HG03575 (cell line): ENCODE measurements around the gene CAMTA1.

Experiments used
- ATAC-seq: cut with Tn5 transposase; IDR thresholded peaks from one replicate; pipeline ENCODE4 v1.9.1; 2021; ENCODE audit not compliant: unreplicated experiment, insufficient number of reproducible peaks, low FRiP score; ENCODE audit errors: extremely low read depth

The CAMTA1 gene

DNA sequence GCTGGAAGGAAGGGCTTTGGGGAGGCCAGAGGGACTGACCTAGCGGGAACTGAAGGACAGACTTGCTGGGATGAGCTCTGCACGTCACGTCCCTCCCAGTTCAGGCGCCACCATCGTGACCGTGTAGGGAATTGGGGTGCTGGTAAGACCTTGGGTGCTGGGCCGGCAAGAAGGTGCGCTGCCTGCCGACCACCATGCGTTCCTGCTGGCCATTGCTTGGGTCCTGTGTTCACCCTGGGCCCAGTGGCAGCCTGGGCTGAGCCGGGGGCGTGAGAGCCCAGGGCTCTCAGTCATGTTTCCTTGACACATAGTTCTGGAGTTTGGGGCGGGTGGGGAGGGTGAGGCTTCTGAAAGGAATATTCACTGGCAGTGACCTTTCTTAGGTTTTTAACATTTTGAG, 176.0 kb downstream of the CAMTA1 start:
- ATAC-seq = no peak

DNA sequence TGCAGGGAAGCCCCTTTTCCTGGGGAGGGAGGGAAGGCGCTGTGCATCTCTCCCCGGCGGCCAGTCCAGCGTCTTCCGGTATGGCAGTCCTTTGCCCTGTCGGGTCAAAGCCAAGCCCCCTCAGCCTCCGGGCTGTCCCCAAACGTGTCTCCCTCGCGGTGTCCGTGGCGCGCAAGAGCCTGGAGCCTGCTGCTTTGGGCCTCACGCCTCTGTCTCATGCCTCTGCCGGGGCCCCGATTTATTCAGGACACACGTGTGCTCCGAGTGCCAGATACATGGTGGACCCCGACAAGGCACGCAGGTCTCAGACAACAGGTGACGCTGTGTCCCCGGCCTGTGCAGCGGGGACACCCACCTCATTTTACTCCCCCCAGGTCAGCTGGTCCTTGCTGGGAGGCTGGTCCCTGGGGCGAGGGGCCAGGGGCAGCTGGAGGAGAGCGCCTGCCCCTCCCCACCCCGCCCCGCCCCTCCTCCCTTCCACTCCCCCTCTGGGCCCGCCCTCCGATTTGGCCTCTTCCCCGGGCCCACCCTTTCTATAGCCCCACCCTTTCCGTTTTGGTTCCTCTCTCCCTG, 176.7 kb downstream of the CAMTA1 start:
- no peak for ATAC-seq

GRCh38 chr1:6962478-6962995, 177.3 kb downstream of the CAMTA1 start:
- no peak for ATAC-seq

GRCh38 chr1:6962996-6963911, 178.0 kb downstream of the CAMTA1 start:
- no peak for ATAC-seq

GRCh38 chr1:6963912-6964307, 178.7 kb downstream of the CAMTA1 start:
- no peak for ATAC-seq

GRCh38 chr1:6965083-6965934, 180.1 kb downstream of the CAMTA1 start:
- ATAC-seq = no peak

DNA sequence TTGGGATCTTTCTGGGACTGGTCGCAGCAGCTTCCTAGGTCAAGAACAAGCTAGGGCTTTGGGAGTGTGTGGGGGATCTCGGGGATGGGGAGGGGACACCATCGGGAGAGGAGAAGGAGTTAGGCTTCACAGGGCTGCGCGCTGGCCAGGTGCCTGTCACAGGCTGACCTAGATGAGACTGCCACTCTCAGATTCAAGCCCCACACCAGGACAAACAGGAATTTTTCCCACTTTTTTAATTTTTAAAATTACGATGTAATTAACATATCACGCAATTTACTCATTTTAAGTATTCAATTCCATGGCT, 180.6 kb downstream of the CAMTA1 start:
- no peak for ATAC-seq

DNA sequence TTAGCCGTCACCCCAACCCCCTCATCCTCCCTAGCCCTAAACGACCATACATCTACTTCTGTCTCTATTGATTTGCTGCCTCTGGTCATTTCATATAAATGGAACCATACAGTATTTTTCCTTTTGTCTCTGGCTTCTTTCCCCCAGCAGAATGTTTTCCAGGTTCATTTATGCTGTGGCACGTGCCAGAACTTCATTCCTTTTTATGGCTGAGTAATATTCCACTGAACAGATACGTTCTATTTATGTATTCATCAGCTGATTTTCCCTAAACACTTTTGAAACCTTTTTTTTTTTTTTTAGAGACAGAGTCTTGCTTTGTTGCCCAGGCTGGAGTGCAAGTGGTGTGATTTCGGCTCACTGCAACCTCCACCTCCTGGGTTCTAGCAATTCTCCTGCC, 181.1 kb downstream of the CAMTA1 start:
- no peak for ATAC-seq

DNA sequence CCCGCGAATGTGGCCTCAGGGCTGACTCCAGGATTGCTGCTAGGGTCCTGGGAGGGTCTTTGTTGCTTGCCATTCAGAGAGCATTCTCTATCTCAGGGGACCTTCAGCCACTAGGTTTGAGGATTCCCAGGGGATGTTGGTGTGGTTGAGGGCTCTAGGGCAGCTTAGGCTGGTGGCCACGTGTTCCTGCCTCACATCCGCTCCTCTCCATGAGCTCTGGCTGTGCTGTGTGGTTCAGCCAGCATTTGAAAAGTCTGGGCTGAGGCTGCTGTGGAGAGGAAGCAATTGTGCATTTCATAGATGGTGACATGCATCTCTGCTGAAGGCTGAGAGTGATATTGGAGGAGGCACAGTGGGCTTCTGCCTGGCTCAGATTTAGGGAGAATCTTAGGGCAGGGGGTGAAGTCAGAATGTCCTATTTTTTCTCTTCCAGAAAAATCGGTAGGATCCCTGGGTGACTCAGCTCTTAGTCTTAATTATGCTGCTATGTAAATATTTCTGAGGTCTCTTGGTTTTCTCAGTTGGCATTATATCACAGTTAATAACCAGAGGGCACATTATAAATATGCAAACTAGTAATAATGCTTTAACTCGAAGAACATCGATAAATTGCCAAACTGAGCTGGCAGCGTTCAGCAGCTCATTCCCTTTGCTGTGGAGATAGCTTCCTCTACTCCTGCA, 182.3 kb downstream of the CAMTA1 start:
- no peak for ATAC-seq

DNA sequence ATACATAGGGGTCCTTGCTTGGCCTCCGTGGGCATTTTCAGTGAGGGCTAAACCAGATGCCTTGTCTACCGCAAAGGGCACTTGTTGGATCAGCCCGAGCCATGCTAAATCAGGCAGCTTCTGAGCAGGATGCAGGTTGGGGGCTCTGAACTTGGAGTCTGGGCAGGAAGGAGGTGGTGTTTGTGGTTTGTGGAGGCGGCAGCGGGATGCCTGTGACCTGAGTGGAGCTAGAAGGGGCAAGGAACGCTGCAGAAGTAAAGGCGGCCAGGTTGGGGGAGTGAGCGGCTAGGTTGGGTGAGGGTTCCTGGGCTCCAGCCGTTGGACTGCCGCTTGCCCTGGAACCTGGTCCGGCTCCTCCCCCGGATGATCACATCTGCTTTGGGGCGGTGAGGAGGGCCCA, 183.9 kb downstream of the CAMTA1 start:
- ATAC-seq = no peak

- no peak for ATAC-seq
These were observed 184.5 kb downstream of the CAMTA1 start for GRCh38 chr1:6969762-6970161.

DNA sequence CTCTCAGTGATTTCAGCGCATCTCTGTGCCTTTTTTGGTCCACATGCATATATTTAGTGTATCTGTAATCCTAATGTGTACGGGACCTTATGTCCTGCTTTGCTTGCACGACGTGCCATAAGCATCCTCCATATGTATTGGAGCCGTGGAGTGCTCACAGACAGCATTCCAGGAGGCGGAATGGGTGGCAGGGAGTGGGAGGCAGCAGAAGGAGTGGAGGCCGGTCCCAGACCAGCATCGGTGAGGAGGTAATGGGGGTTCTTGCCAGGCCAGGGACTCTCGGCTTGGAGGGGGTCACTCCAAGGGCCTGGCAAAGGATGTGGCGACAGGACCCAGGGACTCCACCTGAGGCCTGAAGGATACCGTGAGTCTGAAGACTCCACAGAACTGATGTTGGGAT, 185.0 kb downstream of the CAMTA1 start:
- no peak for ATAC-seq

DNA sequence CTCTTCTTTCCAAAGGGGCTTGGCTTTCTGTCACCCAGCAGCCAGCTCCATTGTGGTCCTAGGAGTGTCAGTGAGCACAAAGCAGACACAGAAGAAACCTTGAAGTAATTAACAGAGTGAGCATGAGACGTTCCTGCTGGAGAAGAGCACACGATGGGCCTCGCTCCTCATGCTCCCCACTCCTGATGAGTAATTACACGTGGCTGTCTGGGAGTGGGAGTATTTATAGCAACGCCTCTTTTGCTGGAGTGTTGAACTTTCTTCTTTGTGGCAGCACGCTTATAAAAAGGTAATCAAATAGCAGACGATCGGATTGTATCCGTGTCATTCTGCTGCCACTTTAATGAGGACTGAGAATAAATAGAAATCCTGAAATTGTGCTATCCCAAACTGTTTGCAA, 185.8 kb downstream of the CAMTA1 start:
- ATAC-seq = no peak

GRCh38 chr1:6971699-6972098, 186.4 kb downstream of the CAMTA1 start:
- no peak for ATAC-seq

GRCh38 chr1:6972399-6972798, 187.1 kb downstream of the CAMTA1 start:
- ATAC-seq = no peak

GRCh38 chr1:6975331-6976043, 190.2 kb downstream of the CAMTA1 start:
- ATAC-seq = no peak

- no peak for ATAC-seq
These were observed 190.8 kb downstream of the CAMTA1 start for GRCh38 chr1:6976044-6976375.

GRCh38 chr1:6979003-6979613, 193.9 kb downstream of the CAMTA1 start:
- no peak for ATAC-seq
